GM23338 (cell line): Measurements from ENCODE around the gene PRIMPOL.

Experiments used
- TF ChIP-seq, protein P1 (sequence below), 2 experiments: fragments of 200-600 bp in 1 of 2; sonication (generic) in 1 of 2; conservative IDR thresholded peaks; 2 replicates each; pipeline versions ENCODE4 v1.5.1 to v1.6.1; 2016 to 2017; ENCODE audit warnings: antibody characterized with exemption in 2 of 2, low read depth in 2 of 2, mild to moderate bottlenecking in 2 of 2, moderate library complexity in 1 of 2
- TF ChIP-seq, protein P2 (sequence below): fragments of 250-450 bp; sonication (Bioruptor Pico); IDR thresholded peaks from 2 replicates; pipeline ENCODE4 v1.5.0; 2020; ENCODE audit warnings: mild to moderate bottlenecking, moderate library complexity

DNA sequence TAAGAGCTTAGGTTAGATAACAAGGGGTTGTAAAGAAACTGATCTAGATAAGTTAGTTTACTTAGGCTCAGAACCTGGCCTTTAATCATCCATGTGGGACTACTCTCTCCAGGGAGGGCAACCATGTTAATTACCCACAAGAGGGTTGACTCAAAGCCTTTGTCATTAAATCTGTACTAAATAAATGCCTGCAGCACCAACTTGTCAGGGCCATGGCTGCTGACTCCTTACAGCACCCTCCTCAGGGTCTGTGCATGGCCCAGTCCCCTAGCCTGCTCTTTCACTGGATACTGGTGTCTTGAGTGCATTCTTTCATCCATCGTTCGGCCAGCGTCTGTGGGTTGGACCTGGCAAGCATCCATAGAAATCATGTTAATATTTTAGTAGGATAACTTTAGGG lies 35.0 kb upstream of the PRIMPOL start:
- TF ChIP-seq, protein P1, sequence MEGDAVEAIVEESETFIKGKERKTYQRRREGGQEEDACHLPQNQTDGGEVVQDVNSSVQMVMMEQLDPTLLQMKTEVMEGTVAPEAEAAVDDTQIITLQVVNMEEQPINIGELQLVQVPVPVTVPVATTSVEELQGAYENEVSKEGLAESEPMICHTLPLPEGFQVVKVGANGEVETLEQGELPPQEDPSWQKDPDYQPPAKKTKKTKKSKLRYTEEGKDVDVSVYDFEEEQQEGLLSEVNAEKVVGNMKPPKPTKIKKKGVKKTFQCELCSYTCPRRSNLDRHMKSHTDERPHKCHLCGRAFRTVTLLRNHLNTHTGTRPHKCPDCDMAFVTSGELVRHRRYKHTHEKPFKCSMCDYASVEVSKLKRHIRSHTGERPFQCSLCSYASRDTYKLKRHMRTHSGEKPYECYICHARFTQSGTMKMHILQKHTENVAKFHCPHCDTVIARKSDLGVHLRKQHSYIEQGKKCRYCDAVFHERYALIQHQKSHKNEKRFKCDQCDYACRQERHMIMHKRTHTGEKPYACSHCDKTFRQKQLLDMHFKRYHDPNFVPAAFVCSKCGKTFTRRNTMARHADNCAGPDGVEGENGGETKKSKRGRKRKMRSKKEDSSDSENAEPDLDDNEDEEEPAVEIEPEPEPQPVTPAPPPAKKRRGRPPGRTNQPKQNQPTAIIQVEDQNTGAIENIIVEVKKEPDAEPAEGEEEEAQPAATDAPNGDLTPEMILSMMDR (conservative IDR thresholded peaks at IDR 0.05; ENCODE audit: low read depth in 2 of 2) = no peak
- TF ChIP-seq, protein P2, sequence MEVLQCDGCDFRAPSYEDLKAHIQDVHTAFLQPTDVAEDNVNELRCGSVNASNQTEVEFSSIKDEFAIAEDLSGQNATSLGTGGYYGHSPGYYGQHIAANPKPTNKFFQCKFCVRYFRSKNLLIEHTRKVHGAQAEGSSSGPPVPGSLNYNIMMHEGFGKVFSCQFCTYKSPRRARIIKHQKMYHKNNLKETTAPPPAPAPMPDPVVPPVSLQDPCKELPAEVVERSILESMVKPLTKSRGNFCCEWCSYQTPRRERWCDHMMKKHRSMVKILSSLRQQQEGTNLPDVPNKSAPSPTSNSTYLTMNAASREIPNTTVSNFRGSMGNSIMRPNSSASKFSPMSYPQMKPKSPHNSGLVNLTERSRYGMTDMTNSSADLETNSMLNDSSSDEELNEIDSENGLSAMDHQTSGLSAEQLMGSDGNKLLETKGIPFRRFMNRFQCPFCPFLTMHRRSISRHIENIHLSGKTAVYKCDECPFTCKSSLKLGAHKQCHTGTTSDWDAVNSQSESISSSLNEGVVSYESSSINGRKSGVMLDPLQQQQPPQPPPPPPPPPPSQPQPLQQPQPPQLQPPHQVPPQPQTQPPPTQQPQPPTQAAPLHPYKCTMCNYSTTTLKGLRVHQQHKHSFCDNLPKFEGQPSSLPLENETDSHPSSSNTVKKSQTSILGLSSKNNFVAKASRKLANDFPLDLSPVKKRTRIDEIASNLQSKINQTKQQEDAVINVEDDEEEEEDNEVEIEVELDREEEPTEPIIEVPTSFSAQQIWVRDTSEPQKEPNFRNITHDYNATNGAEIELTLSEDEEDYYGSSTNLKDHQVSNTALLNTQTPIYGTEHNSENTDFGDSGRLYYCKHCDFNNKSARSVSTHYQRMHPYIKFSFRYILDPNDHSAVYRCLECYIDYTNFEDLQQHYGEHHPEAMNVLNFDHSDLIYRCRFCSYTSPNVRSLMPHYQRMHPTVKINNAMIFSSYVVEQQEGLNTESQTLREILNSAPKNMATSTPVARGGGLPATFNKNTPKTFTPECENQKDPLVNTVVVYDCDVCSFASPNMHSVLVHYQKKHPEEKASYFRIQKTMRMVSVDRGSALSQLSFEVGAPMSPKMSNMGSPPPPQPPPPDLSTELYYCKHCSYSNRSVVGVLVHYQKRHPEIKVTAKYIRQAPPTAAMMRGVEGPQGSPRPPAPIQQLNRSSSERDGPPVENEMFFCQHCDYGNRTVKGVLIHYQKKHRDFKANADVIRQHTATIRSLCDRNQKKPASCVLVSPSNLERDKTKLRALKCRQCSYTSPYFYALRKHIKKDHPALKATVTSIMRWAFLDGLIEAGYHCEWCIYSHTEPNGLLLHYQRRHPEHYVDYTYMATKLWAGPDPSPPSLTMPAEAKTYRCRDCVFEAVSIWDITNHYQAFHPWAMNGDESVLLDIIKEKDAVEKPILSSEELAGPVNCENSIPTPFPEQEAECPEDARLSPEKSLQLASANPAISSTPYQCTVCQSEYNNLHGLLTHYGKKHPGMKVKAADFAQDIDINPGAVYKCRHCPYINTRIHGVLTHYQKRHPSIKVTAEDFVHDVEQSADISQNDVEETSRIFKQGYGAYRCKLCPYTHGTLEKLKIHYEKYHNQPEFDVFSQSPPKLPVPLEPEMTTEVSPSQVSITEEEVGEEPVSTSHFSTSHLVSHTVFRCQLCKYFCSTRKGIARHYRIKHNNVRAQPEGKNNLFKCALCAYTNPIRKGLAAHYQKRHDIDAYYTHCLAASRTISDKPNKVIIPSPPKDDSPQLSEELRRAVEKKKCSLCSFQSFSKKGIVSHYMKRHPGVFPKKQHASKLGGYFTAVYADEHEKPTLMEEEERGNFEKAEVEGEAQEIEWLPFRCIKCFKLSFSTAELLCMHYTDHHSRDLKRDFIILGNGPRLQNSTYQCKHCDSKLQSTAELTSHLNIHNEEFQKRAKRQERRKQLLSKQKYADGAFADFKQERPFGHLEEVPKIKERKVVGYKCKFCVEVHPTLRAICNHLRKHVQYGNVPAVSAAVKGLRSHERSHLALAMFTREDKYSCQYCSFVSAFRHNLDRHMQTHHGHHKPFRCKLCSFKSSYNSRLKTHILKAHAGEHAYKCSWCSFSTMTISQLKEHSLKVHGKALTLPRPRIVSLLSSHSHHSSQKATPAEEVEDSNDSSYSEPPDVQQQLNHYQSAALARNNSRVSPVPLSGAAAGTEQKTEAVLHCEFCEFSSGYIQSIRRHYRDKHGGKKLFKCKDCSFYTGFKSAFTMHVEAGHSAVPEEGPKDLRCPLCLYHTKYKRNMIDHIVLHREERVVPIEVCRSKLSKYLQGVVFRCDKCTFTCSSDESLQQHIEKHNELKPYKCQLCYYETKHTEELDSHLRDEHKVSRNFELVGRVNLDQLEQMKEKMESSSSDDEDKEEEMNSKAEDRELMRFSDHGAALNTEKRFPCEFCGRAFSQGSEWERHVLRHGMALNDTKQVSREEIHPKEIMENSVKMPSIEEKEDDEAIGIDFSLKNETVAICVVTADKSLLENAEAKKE = no peak
